GM12892 (cell line): ENCODE data around the gene HINT2.

ENCODE experiments used
- DNase-seq: peaks from one replicate; pipeline ENCODE4 v3.0.0; 2011; ENCODE audit not compliant: insufficient read length
- FAIRE-seq: peaks from 2 replicates; lab custom pipeline; 2011; peaks lifted over from hg19 to GRCh38; lab: Jason Lieb, UNC
- POLR2A ChIP-seq: IDR thresholded peaks from 2 replicates; pipeline ENCODE4 v1.6.1; 2011; ENCODE audit warnings: low read depth, low read length, control low read depth
- POLR2AphosphoS5 ChIP-seq: IDR thresholded peaks from 2 replicates; pipeline ENCODE4 v1.6.1; 2011; ENCODE audit warnings: low read depth, low read length, control low read depth
- TAF1 ChIP-seq: IDR thresholded peaks from 2 replicates; pipeline ENCODE4 v1.6.1; 2011; ENCODE audit warnings: low read depth, mild to moderate bottlenecking, control low read depth, low read length, borderline replicate concordance

HINT2 gene

GRCh38 chr9:35798658-35799374 is 16.0 kb downstream of the HINT2 start:
- FAIRE-seq: peak; percentile 65

GRCh38 chr9:35797311-35798109 is 17.3 kb downstream of the HINT2 start:
- no peak for TF ChIP-seq TAF1
- TF ChIP-seq POLR2AphosphoS5: no peak
- TF ChIP-seq POLR2A: no peak
- FAIRE-seq (no peak), DNase-seq (no peak)

More at GRCh38 chr9:35798658-35799374, 16.0 kb downstream of the HINT2 start:
- no peak for DNase-seq
- TF ChIP-seq POLR2A (no peak), TAF1 (no peak), POLR2AphosphoS5 (no peak)

- DNase-seq (no peak), FAIRE-seq (no peak)
- no peak for TF ChIP-seq TAF1
- TF ChIP-seq POLR2AphosphoS5: no peak
- no peak for TF ChIP-seq POLR2A
These were observed 19.1 kb downstream of the HINT2 start for GRCh38 chr9:35795695-35796094.

GRCh38 chr9:35793461-35793860 is 21.4 kb downstream of the HINT2 start:
- TF ChIP-seq TAF1 (no peak), POLR2AphosphoS5 (no peak), POLR2A (no peak)
- DNase-seq: no peak
- no peak for FAIRE-seq

GRCh38 chr9:35792826-35793225 is 22.0 kb downstream of the HINT2 start:
- DNase-seq: no peak
- no peak for FAIRE-seq
- TF ChIP-seq POLR2A (no peak), POLR2AphosphoS5 (no peak), TAF1 (no peak)

GRCh38 chr9:35792024-35792813 is 22.6 kb downstream of the HINT2 start:
- no peak for FAIRE-seq

GRCh38 chr9:35791297-35791921 is 23.4 kb downstream of the HINT2 start, which contains the start of gene NPR2:
TSS of gene NPR2 (plus strand) at chr9:35791591. CDS start at chr9:35792409, 818 bp downstream.
- DNase-seq: no peak
- TF ChIP-seq TAF1 (no peak), POLR2A (no peak)
- FAIRE-seq: no peak

More at GRCh38 chr9:35792024-35792813, 22.6 kb downstream of the HINT2 start:
- TF ChIP-seq POLR2AphosphoS5 (no peak), TAF1 (no peak), POLR2A (no peak)
- DNase-seq: no peak

- peak; percentile 98 for FAIRE-seq
- TF ChIP-seq POLR2A: no peak
- no peak for TF ChIP-seq POLR2AphosphoS5
- TF ChIP-seq TAF1: no peak
These were observed 24.2 kb downstream of the HINT2 start for GRCh38 chr9:35790385-35791296.

GRCh38 chr9:35790025-35790384 is 24.8 kb downstream of the HINT2 start:
- TF ChIP-seq POLR2A (no peak), POLR2AphosphoS5 (no peak), TAF1 (no peak)
- no peak for DNase-seq
- no peak for FAIRE-seq

More at GRCh38 chr9:35790385-35791296, 24.2 kb downstream of the HINT2 start:
- peak; percentile 69 for DNase-seq

GRCh38 chr9:35789541-35789940 is 25.3 kb downstream of the HINT2 start:
- DNase-seq (no peak), FAIRE-seq (no peak)
- no peak for TF ChIP-seq POLR2A
- no peak for TF ChIP-seq TAF1
- TF ChIP-seq POLR2AphosphoS5: no peak
